Natural killer cell (primary cell): Measurements from ENCODE around the gene YWHAG. TPM values are rescaled to one million over a fixed set of nuclear protein-coding genes. Genes with fewer than 3 reads are reported as not detected.
A peak's percentile ranks its signal among the peaks of the same experiment; 100 is the strongest.

ENCODE experiments used
- ATAC-seq, 3 donors: fragments of 150-1000 bp in 2 of 3; fragments of 200-7000 bp in 1 of 3; cut with Tn5 transposase; 1 replicate in 1 of 3; 2 replicates in 2 of 3; pipeline ENCODE4 v1.10.0; 2021; ENCODE audit warnings: mild to moderate bottlenecking in 2 of 3, moderate library complexity in 2 of 3
- DNase-seq, 2 donors: peaks; one replicate each; pipeline versions ENCODE4 v3.0.0 to v3.0.0-alpha.2; 2013 to 2021; ENCODE audit warnings: mixed read lengths in 1 of 2
- H3K27ac ChIP-seq: one replicate; pipeline ENCODE4 v1.5.1; 2013; ENCODE audit warnings: mild to moderate bottlenecking, low read length
- H3K27me3 ChIP-seq: one replicate; pipeline ENCODE4 v1.6.1; 2013; ENCODE audit warnings: low read length; ENCODE audit not compliant: control insufficient read depth, insufficient read depth
- H3K36me3 ChIP-seq: one replicate; pipeline ENCODE4 v1.6.1; 2013; ENCODE audit warnings: low read length; ENCODE audit not compliant: control insufficient read depth, insufficient read depth
- H3K4me1 ChIP-seq: one replicate; pipeline ENCODE4 v1.6.1; 2013; ENCODE audit warnings: low read length; ENCODE audit not compliant: control insufficient read depth, insufficient read depth
- H3K4me3 ChIP-seq: one replicate; pipeline ENCODE4 v1.5.1; 2013; ENCODE audit warnings: low read length
- H3K9me3 ChIP-seq: one replicate; pipeline ENCODE4 v1.6.1; 2013; ENCODE audit warnings: low read length; ENCODE audit not compliant: control insufficient read depth, insufficient read depth
- H3K27ac Mint-ChIP-seq, 2 donors: one replicate each; pipeline ENCODE4 v1.8.0; 2022; ENCODE audit warnings: mild to moderate bottlenecking in 2 of 2, mixed read lengths in 2 of 2, moderate library complexity in 1 of 2
- H3K27me3 Mint-ChIP-seq, 2 donors: one replicate each; pipeline ENCODE4 v1.8.0; 2022; ENCODE audit warnings: low read depth in 2 of 2, mixed read lengths in 2 of 2
- H3K36me3 Mint-ChIP-seq: one replicate; pipeline ENCODE4 v1.8.0; 2022; ENCODE audit warnings: mixed read lengths
- H3K4me1 Mint-ChIP-seq, 2 donors: one replicate each; pipeline ENCODE4 v1.8.0; 2022; ENCODE audit warnings: mixed read lengths in 2 of 2
- H3K4me3 Mint-ChIP-seq: one replicate; pipeline ENCODE4 v1.8.0; 2022; ENCODE audit warnings: mild to moderate bottlenecking, moderate library complexity, mixed read lengths
- H3K9me3 Mint-ChIP-seq, 2 donors: one replicate each; pipeline ENCODE4 v1.8.0; 2022; ENCODE audit warnings: mixed read lengths in 2 of 2
- WGBS: methylation state at CpG from one replicate; pipeline ENCODE4 v1.1.7; 2013; ENCODE audit warnings: missing lambda C conversion rate; ENCODE audit not compliant: insufficient coverage; 5-methylcytosine and 5-hydroxymethylcytosine counted together
- intact Hi-C: fragments of 100-400 bp; cut with micrococcal nuclease; formaldehyde crosslinking; loops from one replicate; pipeline ENCODE4 v1.14.2; 2022
- total RNA-seq, 4 donors: library from RNA; stranded (reverse); fragments of 120-200 nt in 1 of 4; gene quantifications; one replicate each; pipeline versions ENCODE4 v1.2.3 to v1.2.4, GENCODE V29; 2013 to 2022
- TF ChIP-seq, protein P1 (sequence below): fragments of 200-600 bp; IDR thresholded peaks from one replicate; pipeline ENCODE4 v1.8.0; 2022; ENCODE audit warnings: antibody characterized with exemption

The YWHAG gene
- total RNA-seq, 3 donors from 2014 or later (not counting 1 experiment from before 2014, with no cell fraction given): 21.4 to 28.9 (median 27.4) TPM

DNA sequence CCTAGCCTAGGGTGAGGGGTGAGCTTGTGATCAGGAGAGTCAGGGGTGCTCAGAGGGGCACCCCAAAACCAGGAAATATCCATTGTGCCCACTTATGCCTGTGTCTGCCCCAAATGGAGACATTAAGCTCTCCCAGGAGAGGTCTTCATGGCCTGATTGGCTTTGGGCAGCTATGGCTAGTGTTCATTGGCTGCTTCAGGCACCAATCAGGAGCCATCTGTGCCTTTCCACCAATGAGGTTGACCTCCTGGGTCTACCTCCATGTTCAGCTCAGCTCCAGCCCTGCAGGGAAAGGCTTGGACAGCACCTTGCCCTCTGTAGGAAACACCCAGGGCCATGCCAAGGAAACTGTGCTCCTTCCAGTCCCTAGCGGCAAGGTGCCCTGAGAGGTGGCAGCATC, 80.3 kb downstream of the YWHAG start:
- no peaks in the 10 kb centered on the region for H3K9me3 Mint-ChIP-seq
- 100% methylated on average over 1 of the region's 1 CpG for WGBS
- Histone ChIP-seq H3K4me1 (peaks cover 11% of the 10 kb centered on the region), H3K36me3 (no peaks in the 10 kb centered on the region), H3K4me3 (no peak overlapping the region), H3K27ac (no peak overlapping the region), H3K9me3 (no peaks in the 10 kb centered on the region), H3K27me3 (peaks cover 14% of the 10 kb centered on the region)
- H3K4me1 Mint-ChIP-seq: peaks cover 7 to 16% of the 10 kb centered on the region in 2 donors
- DNase-seq: no peak
- H3K27me3 Mint-ChIP-seq: peaks cover 28 to 29% of the 10 kb centered on the region in 2 donors
- H3K36me3 Mint-ChIP-seq: no peaks in the 10 kb centered on the region
- TF ChIP-seq, protein P1, sequence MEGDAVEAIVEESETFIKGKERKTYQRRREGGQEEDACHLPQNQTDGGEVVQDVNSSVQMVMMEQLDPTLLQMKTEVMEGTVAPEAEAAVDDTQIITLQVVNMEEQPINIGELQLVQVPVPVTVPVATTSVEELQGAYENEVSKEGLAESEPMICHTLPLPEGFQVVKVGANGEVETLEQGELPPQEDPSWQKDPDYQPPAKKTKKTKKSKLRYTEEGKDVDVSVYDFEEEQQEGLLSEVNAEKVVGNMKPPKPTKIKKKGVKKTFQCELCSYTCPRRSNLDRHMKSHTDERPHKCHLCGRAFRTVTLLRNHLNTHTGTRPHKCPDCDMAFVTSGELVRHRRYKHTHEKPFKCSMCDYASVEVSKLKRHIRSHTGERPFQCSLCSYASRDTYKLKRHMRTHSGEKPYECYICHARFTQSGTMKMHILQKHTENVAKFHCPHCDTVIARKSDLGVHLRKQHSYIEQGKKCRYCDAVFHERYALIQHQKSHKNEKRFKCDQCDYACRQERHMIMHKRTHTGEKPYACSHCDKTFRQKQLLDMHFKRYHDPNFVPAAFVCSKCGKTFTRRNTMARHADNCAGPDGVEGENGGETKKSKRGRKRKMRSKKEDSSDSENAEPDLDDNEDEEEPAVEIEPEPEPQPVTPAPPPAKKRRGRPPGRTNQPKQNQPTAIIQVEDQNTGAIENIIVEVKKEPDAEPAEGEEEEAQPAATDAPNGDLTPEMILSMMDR: no peak
- H3K27ac Mint-ChIP-seq: no peak overlapping the region
- intact Hi-C loops: no loop called here
- ATAC-seq: peak in 2 of 3 donors; percentile 14 to 39
- no peak overlapping the region for H3K4me3 Mint-ChIP-seq

Other genes with a start within 250 kb of the YWHAG start
- gene SRRM3, start 157.1 kb downstream of the YWHAG start, total RNA-seq: not detected
- 10 to 100 TPM; 14.4 to 15.9 (median 14.7) TPM for gene HSPB1, start 56.3 kb downstream of the YWHAG start, total RNA-seq
- under 1 TPM in 1 of 3 donors, not detected in 2; 0.40 TPM for gene SSC4D, start 50.7 kb upstream of the YWHAG start, total RNA-seq
- gene ZP3, start 66.0 kb upstream of the YWHAG start, total RNA-seq: 10 to 100 TPM in 1 of 3 donors, 1 to 10 TPM in 2; 1.9 to 12.9 (median 6.1) TPM
- 10 to 100 TPM; 32.3 to 48.3 (median 40.5) TPM for gene DTX2, start 102.7 kb upstream of the YWHAG start, total RNA-seq
- 1 to 10 TPM; 3.3 to 5.3 (median 3.3) TPM for gene UPK3B, start 151.6 kb upstream of the YWHAG start, total RNA-seq
- 1 to 10 TPM in 1 of 3 donors, under 1 TPM in 1, not detected in 1; 0.32 to 1.4 TPM for gene SPDYE16, start 184.3 kb upstream of the YWHAG start, total RNA-seq